MCF 10A (cell line): Measurements from ENCODE around the gene MYO5C. TPM values are rescaled to one million over a fixed set of nuclear protein-coding genes. Genes with fewer than 3 reads are reported as not detected.

Source experiments
- BruUV-seq: library from RNA; stranded (reverse); fragments of 400-500 nt; replicated peaks from 2 replicates; lab custom pipeline; 2021; lab: Mats Ljungman, UMichigan
- CTCF ChIA-PET: fragments of 300-600 bp; sonication (Branson Sonifier 250); formaldehyde crosslinking; extraction: SDS; loops from one replicate; lab custom pipeline; 2021; ENCODE audit warnings: antibody characterized with exemption, inconsistent platforms; lab: Yijun Ruan, JAX
- POLR2A ChIA-PET: fragments of 300-600, 350-650 bp; sonication (Branson Sonifier 250); formaldehyde crosslinking; extraction: SDS; loops from one replicate; lab custom pipeline; 2020; ENCODE audit warnings: antibody characterized with exemption, inconsistent platforms; lab: Yijun Ruan, JAX
- DNase-seq: peaks from one replicate; pipeline ENCODE4 v3.0.0-alpha.2; 2018; ENCODE audit not compliant: unreplicated experiment
- H3K27ac Mint-ChIP-seq: one replicate; pipeline ENCODE4 v1.8.0; 2022; ENCODE audit warnings: mild to moderate bottlenecking, low read depth, mixed read lengths; ENCODE audit not compliant: unreplicated experiment
- H3K27me3 Mint-ChIP-seq: one replicate; pipeline ENCODE4 v1.8.0; 2022; ENCODE audit warnings: mixed read lengths; ENCODE audit not compliant: insufficient read depth, unreplicated experiment
- H3K36me3 Mint-ChIP-seq: one replicate; pipeline ENCODE4 v1.8.0; 2022; ENCODE audit warnings: mild to moderate bottlenecking, moderate library complexity, mixed read lengths; ENCODE audit not compliant: insufficient read depth, unreplicated experiment
- H3K4me1 Mint-ChIP-seq: one replicate; pipeline ENCODE4 v1.8.0; 2022; ENCODE audit warnings: mixed read lengths; ENCODE audit not compliant: insufficient read depth, unreplicated experiment
- H3K4me3 Mint-ChIP-seq: one replicate; pipeline ENCODE4 v1.8.0; 2022; ENCODE audit warnings: mild to moderate bottlenecking, moderate library complexity, mixed read lengths; ENCODE audit not compliant: unreplicated experiment
- H3K9me3 Mint-ChIP-seq: one replicate; pipeline ENCODE4 v1.8.0; 2022; ENCODE audit warnings: mixed read lengths; ENCODE audit not compliant: unreplicated experiment
- CTCF ChIP-seq: fragments of 200-600 bp; IDR thresholded peaks from one replicate; pipeline ENCODE4 v1.8.0; 2022; ENCODE audit warnings: antibody characterized with exemption, mild to moderate bottlenecking; ENCODE audit not compliant: unreplicated experiment
- intact Hi-C: fragments of 100-400 bp; cut with micrococcal nuclease; formaldehyde crosslinking; loops from 2 replicates; pipeline ENCODE4 v1.14.1; 2022
- total RNA-seq: library from RNA; stranded (reverse); gene quantifications from 2 replicates; pipeline ENCODE4 v1.2.3, GENCODE V29; 2022

The MYO5C gene
- total RNA-seq, 1 experiment from 2014 or later: 29.4 TPM

GRCh38 chr15:52184721-52185120, 110.9 kb downstream of the MYO5C start:
- Mint-ChIP-seq H3K4me1 (no peaks in the 10 kb centered on the region), H3K27ac (no peak overlapping the region), H3K4me3 (no peak overlapping the region), H3K36me3 (no peaks in the 10 kb centered on the region), H3K27me3 (no peaks in the 10 kb centered on the region), H3K9me3 (no peaks in the 10 kb centered on the region)
- no peak for TF ChIP-seq CTCF
- POLR2A ChIA-PET: no interaction called here
- intact Hi-C loops: no loop called here
- BruUV-seq: no TSS peak
- no peak for DNase-seq
- CTCF ChIA-PET: interaction anchor here (0.6 to 3.9 kb wide), 20 partner anchors 8 to 680 kb away, joined by 3 to 46 read pairs (median 4); no protein-coding TSS in a partner anchor

DNA sequence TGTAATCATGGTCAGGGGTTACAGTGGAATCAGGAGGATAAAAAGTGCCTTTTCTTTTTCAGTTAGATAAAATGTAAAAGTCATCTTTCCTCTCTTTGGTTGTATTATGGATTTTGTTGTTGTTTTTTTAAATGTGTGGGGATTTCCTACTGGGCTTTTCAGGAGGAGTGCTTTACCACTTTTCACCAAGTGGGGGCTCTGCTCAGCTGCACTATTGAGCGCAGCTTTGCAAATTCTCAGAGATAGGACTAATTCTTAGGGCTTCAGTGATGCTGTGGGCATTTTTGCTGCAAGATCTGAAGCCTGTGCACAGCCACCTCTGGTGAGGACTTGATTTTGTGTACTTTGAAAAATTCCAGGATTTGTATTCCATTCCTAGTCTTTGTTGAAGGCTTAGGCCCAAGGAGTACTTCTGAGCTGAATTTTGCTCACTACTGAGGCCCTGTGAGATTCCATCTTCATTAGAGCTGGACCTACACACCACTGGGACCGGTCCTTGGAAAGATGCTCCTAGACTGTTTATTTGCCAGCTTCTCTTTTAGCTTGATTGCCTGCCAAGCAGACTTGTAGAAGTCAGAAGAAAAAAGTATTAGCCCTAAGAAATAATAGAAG, 111.9 kb downstream of the MYO5C start:
- intact Hi-C loops: loop anchor here (1.0 to 2.0 kb wide), 2 partner anchors 25 to 551 kb away; no protein-coding TSS in a partner anchor
- Mint-ChIP-seq H3K36me3 (no peaks in the 10 kb centered on the region), H3K4me1 (peaks cover under 1% of the 10 kb centered on the region), H3K27me3 (no peaks in the 10 kb centered on the region), H3K4me3 (no peak overlapping the region), H3K9me3 (no peaks in the 10 kb centered on the region), H3K27ac (peak overlapping the region; percentile 39)
- ChIA-PET POLR2A (no interaction called here), CTCF (interaction anchor here (0.7 to 3.9 kb wide), 25 partner anchors 7 to 551 kb away, joined by 3 to 46 read pairs (median 3); no protein-coding TSS in a partner anchor)
- TF ChIP-seq CTCF: peak; percentile 71
- BruUV-seq: no TSS peak
- DNase-seq: peak; percentile 55

- no peaks in the 10 kb centered on the region for H3K36me3 Mint-ChIP-seq
- TF ChIP-seq CTCF: no peak
- H3K27ac Mint-ChIP-seq: no peak overlapping the region
- intact Hi-C loops: loop anchor here (2.0 kb wide), 1 partner anchor 553 kb away; no protein-coding TSS in a partner anchor
- no peak for DNase-seq
- POLR2A ChIA-PET: interaction anchor here (0.5 kb wide), 1 partner anchor 9 kb away, joined by 4 read pairs; no protein-coding TSS in a partner anchor
- no peaks in the 10 kb centered on the region for H3K9me3 Mint-ChIP-seq
- no peaks in the 10 kb centered on the region for H3K27me3 Mint-ChIP-seq
- peaks cover 4% of the 10 kb centered on the region for H3K4me1 Mint-ChIP-seq
- CTCF ChIA-PET: interaction anchor here (0.6 to 3.9 kb wide), 5 partner anchors 12 to 217 kb away, joined by 3 to 46 read pairs (median 5); no protein-coding TSS in a partner anchor
- H3K4me3 Mint-ChIP-seq: no peak overlapping the region
- no TSS peak for BruUV-seq
Observed at GRCh38 chr15:52181938-52182780, 113.4 kb downstream of the MYO5C start.
